ENCODE results near the gene RFX4. TPM values are rescaled to one million over a fixed set of nuclear protein-coding genes. Genes with fewer than 3 reads are reported as not detected.
A peak's percentile ranks its signal among the peaks of the same experiment; 100 is the strongest.

Gene RFX4
- total RNA-seq, 3 donors from 2014 or later: not detected

- ATAC-seq: peak; percentile 94
- DNase-seq: peak; percentile 74
- no peaks in the 10 kb centered on the region for H3K27me3 Mint-ChIP-seq (ENCODE audit: low read depth)
- H3K36me3 Mint-ChIP-seq (ENCODE audit: insufficient read depth): no peaks in the 10 kb centered on the region
- peaks cover 27% of the 10 kb centered on the region for H3K4me1 Mint-ChIP-seq (ENCODE audit: low read depth)
- H3K9me3 Mint-ChIP-seq: no peaks in the 10 kb centered on the region
- H3K4me3 Mint-ChIP-seq: peak within 1 kb of the TSS; percentile 99
Measured at GRCh38 chr12:106774005-106774807, 191.4 kb downstream of the RFX4 start, which contains the start of gene RIC8B. Gene RIC8B (plus strand): TSS chr12:106774682. CDS start chr12:106774746, 64 bp downstream.

GRCh38 chr12:106774808-106775524 lies 192.2 kb downstream of the RFX4 start:
- Mint-ChIP-seq H3K36me3 (ENCODE audit: insufficient read depth) (no peaks in the 10 kb centered on the region), H3K4me3 (peak overlapping the region; percentile 99), H3K4me1 (ENCODE audit: low read depth) (peaks cover 28% of the 10 kb centered on the region), H3K9me3 (no peaks in the 10 kb centered on the region), H3K27me3 (ENCODE audit: low read depth) (no peaks in the 10 kb centered on the region)
- ATAC-seq: peak in 1 of 2 donors; percentile 24
- no peak for DNase-seq

DNA sequence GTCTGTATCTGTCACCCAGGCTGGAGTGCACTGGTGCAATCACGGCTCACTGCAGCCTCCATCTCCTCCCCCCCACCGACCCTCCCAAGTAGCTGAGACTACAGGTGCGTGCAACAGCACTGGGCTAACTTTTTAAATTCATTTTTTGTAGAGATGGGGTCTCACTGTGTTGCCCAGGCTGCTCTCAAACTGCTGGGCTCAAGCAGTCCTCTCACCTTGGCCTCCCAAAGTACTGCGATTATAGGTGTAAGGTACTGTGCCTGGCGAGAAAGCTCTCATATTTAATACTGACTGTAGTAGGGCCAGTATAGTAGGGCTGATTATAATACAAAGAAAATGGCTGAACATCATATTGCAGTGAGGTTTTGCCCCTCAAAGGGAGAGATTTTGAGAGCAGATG lies 194.1 kb downstream of the RFX4 start:
- ATAC-seq (no peak), DNase-seq (no peak)
- H3K4me1 Mint-ChIP-seq (ENCODE audit: low read depth): peaks cover 32% of the 10 kb centered on the region
- no peaks in the 10 kb centered on the region for H3K27me3 Mint-ChIP-seq (ENCODE audit: low read depth)
- H3K4me3 Mint-ChIP-seq: no peak overlapping the region
- H3K9me3 Mint-ChIP-seq: no peaks in the 10 kb centered on the region
- no peaks in the 10 kb centered on the region for H3K36me3 Mint-ChIP-seq (ENCODE audit: insufficient read depth)

DNA sequence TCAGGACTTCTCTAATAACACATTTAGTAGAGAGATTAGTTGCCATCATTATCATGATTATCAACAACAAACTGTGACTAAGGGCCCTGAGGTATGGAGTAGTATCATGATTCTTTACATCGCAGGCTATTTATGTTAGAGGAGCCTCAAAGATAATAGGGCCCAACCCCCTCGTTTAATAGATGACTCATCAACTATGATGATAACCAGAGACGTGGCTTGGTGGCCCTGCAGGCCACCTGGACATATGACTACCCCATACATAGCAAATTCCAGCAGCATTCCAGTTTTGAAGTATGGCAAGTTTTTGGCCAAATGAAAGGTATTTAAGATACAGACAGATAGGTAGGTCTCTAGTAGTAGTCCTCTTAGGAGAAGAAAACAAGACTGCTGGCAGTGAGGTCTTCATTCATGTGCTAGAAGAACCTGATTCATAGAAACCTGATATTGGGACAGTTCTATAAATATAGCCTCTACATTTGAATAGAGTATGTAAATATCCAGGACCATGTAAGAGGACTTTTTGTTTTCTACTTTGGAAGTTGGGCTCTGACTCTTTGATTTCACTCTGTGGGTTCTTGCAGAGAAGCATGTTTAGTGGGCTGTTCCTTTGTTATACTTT lies 197.3 kb downstream of the RFX4 start:
- no peaks in the 10 kb centered on the region for H3K27me3 Mint-ChIP-seq (ENCODE audit: low read depth)
- peaks cover 18% of the 10 kb centered on the region for H3K36me3 Mint-ChIP-seq (ENCODE audit: insufficient read depth)
- DNase-seq (no peak), ATAC-seq (no peak)
- no peaks in the 10 kb centered on the region for H3K9me3 Mint-ChIP-seq
- no peak overlapping the region for H3K4me3 Mint-ChIP-seq
- H3K4me1 Mint-ChIP-seq (ENCODE audit: low read depth): peaks cover 27% of the 10 kb centered on the region

GRCh38 chr12:106782619-106783018 lies 199.8 kb downstream of the RFX4 start:
- no peak overlapping the region for H3K4me3 Mint-ChIP-seq
- H3K9me3 Mint-ChIP-seq: no peaks in the 10 kb centered on the region
- no peaks in the 10 kb centered on the region for H3K27me3 Mint-ChIP-seq (ENCODE audit: low read depth)
- ATAC-seq (no peak), DNase-seq (no peak)
- H3K36me3 Mint-ChIP-seq (ENCODE audit: insufficient read depth): peaks cover 32% of the 10 kb centered on the region
- peaks cover 14% of the 10 kb centered on the region for H3K4me1 Mint-ChIP-seq (ENCODE audit: low read depth)

DNA sequence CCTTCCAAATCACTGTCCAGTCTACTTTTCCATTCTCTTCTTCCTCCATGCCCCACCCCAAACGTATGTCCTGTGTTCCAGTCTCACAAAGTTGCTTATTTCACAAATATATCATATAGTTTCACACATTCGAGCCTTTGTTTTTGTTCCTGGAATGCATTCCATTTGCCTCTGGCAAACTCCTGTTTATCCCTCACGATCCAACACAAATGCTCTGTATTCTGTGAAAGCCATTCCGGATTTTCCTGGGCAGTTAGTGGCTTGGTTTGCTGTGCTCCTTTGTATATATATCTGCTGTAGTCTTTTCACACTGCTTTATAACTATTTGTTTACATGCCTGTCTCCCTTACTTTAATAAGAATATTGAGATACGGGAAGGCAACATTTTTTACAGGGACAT lies 200.7 kb downstream of the RFX4 start:
- H3K27me3 Mint-ChIP-seq (ENCODE audit: low read depth): no peaks in the 10 kb centered on the region
- no peaks in the 10 kb centered on the region for H3K9me3 Mint-ChIP-seq
- H3K4me1 Mint-ChIP-seq (ENCODE audit: low read depth): peaks cover 11% of the 10 kb centered on the region
- ATAC-seq (no peak), DNase-seq (no peak)
- H3K4me3 Mint-ChIP-seq: no peak overlapping the region
- peaks cover 38% of the 10 kb centered on the region for H3K36me3 Mint-ChIP-seq (ENCODE audit: insufficient read depth)

GRCh38 chr12:106790020-106790419 lies 207.2 kb downstream of the RFX4 start:
- Mint-ChIP-seq H3K9me3 (no peaks in the 10 kb centered on the region), H3K27me3 (ENCODE audit: low read depth) (no peaks in the 10 kb centered on the region), H3K36me3 (ENCODE audit: insufficient read depth) (peaks cover 52% of the 10 kb centered on the region), H3K4me1 (ENCODE audit: low read depth) (peaks cover 1% of the 10 kb centered on the region), H3K4me3 (no peak overlapping the region)
- ATAC-seq: no peak
- DNase-seq: no peak

- Mint-ChIP-seq H3K36me3 (ENCODE audit: insufficient read depth) (peaks cover 51% of the 10 kb centered on the region), H3K4me3 (no peak overlapping the region), H3K4me1 (ENCODE audit: low read depth) (no peaks in the 10 kb centered on the region), H3K27me3 (ENCODE audit: low read depth) (no peaks in the 10 kb centered on the region), H3K9me3 (no peaks in the 10 kb centered on the region)
- ATAC-seq: no peak
- DNase-seq: no peak
Measured at GRCh38 chr12:106791531-106791930, 208.7 kb downstream of the RFX4 start.

DNA sequence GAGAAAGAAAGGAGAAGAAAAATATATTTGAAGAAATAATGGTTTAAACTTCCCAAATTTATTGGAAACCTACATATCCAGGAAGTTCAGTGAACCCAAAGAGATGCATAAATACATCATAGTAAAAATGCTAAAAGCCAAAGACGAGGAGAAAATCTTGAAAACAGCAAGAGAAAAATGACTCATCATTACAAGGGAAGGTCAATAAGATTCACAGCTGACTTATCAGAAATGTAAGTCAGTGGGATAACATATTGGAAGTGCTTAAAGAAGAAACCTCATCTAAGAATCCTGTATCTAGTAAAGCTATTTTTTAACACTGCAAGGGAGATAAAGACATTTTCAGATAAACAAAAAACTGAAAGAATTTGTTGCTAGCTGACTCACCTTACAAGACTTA lies 211.6 kb downstream of the RFX4 start:
- ATAC-seq (no peak), DNase-seq (no peak)
- Mint-ChIP-seq H3K9me3 (no peaks in the 10 kb centered on the region), H3K36me3 (ENCODE audit: insufficient read depth) (peaks cover 30% of the 10 kb centered on the region), H3K4me1 (ENCODE audit: low read depth) (no peaks in the 10 kb centered on the region), H3K4me3 (no peak overlapping the region), H3K27me3 (ENCODE audit: low read depth) (no peaks in the 10 kb centered on the region)

- H3K4me3 Mint-ChIP-seq: no peak overlapping the region
- DNase-seq (no peak), ATAC-seq (no peak)
- H3K4me1 Mint-ChIP-seq (ENCODE audit: low read depth): no peaks in the 10 kb centered on the region
- no peaks in the 10 kb centered on the region for H3K9me3 Mint-ChIP-seq
- peaks cover 19% of the 10 kb centered on the region for H3K36me3 Mint-ChIP-seq (ENCODE audit: insufficient read depth)
- H3K27me3 Mint-ChIP-seq (ENCODE audit: low read depth): no peaks in the 10 kb centered on the region
Measured at GRCh38 chr12:106801167-106801708, 218.4 kb downstream of the RFX4 start.

DNA sequence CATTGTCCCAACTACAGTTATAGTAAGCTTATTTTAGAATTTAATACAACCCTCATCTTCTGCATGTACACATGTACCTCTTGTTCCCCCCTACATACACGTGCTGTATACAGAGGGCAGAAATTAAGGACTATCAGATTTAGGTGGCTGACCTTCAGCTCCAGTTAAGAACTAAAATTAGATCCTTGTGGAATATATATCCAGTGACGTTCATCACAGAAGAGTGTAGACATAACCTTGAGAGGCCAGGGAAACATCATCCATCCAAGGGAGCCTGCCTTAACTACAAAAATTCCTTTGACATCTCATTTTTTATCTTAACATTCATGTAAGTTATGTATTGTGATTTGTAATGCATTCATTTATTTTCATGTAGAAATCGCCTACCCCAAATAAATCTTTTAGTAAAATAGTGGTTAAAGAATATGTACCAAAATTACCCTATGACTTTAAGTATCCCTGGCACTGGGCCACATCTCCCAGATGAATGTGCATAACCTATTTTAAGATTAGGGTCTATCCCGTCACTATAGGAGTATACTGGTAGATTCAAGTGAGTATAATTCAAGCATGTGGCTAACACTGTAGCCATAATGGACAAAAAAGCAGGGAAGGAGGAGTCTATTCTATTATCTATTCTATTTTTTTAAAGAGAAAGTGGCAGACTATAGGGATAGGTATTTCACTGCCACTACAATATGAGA lies 219.2 kb downstream of the RFX4 start:
- DNase-seq (no peak), ATAC-seq (no peak)
- no peaks in the 10 kb centered on the region for H3K27me3 Mint-ChIP-seq (ENCODE audit: low read depth)
- H3K4me3 Mint-ChIP-seq: no peak overlapping the region
- no peaks in the 10 kb centered on the region for H3K9me3 Mint-ChIP-seq
- H3K36me3 Mint-ChIP-seq (ENCODE audit: insufficient read depth): peaks cover 23% of the 10 kb centered on the region
- H3K4me1 Mint-ChIP-seq (ENCODE audit: low read depth): no peaks in the 10 kb centered on the region

DNA sequence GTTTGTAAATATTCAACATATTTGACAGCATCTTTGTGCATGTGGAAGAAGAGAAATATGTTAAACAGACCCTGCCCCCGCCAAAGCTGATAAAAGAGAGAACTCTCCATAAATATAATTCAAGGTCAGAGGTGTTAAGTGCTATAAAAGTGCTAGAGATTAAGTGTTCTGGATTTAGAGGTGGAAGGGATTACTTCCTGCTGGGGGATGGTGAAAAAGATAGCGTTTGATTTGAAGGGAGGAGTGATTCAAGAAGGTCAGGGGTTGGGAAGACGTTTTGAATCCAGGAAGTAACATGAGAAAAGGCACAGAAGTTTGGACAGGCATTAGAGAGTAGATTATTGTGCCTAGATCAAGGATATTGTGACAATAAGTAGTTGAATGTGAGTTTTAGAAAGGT lies 221.9 kb downstream of the RFX4 start:
- DNase-seq (no peak), ATAC-seq (no peak)
- no peaks in the 10 kb centered on the region for H3K4me1 Mint-ChIP-seq (ENCODE audit: low read depth)
- H3K36me3 Mint-ChIP-seq (ENCODE audit: insufficient read depth): peaks cover 24% of the 10 kb centered on the region
- H3K9me3 Mint-ChIP-seq: no peaks in the 10 kb centered on the region
- H3K4me3 Mint-ChIP-seq: no peak overlapping the region
- H3K27me3 Mint-ChIP-seq (ENCODE audit: low read depth): no peaks in the 10 kb centered on the region
